ENCODE measurements around the gene SUCO.

The SUCO gene

GRCh38 chr1:172646653-172647052 is 113.7 kb downstream of the SUCO start:
- TF ChIP-seq CTCF (IDR thresholded peaks at IDR 0.05; ENCODE audit: low read depth, low read length), result no peak
- no peak overlapping the region for H3K4me3 ChIP-seq (ENCODE audit: low read depth, low read length)

DNA sequence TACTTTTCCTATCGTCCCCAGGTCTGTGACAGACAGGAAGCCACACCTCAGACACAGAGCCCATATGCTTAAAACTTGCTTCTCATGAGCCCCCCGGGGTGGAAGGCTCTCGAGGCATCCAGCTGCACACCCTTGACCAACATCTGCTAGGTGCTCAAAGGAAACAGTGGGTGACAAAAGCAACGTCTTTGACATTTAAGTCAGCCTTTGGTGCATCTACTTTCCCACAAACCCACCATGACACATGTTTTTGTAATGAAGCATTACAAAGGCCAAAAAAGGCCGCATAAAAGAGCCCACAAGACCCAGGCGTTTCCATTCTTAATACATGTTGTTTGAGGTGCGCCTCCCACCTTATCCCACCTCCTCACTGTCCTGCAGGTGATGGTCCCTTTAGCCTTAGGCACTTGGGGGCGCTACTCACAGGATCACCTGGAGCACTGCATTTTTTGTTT is 114.2 kb downstream of the SUCO start:
- no peak overlapping the region for H3K4me3 ChIP-seq (ENCODE audit: low read depth, low read length)
- no peak for TF ChIP-seq CTCF (IDR thresholded peaks at IDR 0.05; ENCODE audit: low read depth, low read length)

DNA sequence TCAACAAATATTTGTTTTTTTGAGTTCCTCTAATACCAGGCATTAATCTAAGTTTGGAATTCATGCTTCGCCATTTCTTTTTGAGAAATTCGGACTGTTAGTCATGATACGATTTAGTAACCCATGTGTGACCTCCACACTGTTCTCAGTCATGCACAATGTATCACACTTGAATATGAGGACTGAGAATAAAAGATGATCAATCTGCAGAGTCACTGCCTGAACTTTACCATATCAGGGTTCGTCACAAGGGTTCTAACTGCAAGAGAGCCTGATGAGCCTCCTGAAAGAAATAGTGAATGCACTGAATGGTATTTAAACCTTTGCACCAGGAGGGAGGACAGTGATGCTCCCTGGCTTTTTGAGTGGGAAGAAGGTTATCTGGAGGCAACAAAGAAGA is 115.0 kb downstream of the SUCO start:
- TF ChIP-seq CTCF (IDR thresholded peaks at IDR 0.05; ENCODE audit: low read depth, low read length), result no peak
- no peak overlapping the region for H3K4me3 ChIP-seq (ENCODE audit: low read depth, low read length)

DNA sequence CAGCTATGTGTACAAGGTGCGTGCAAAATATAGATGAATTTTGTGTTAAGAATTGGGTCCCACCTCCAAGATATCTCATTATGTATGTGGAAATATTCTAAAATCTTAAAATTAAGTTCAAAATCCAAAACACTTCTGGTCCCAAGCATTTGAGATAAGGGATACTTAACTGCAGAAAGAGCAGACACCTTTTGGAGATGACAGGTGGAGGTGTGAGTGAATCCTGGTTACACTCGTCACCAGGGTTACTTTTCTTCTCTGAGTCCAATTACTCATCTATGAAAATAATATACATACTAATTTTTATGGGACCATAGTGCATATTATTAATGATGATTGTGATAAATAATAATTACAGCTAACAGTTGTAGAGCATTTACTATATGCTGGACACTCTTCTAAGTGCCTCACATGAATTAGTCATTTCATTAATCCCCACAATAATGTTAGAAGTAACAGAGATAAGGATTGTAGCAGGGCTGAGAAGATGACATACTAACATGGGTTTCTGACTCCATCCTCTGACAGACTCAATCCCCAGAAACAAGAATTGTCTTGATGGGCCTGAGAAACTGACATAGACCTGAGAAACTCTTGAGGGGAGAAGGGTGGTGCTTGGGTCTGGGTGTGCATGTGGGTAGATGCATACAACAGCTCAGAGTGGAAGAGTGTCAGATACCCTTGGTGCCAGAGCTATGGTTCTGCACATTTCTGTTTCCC is 117.7 kb downstream of the SUCO start:
- no peak for TF ChIP-seq CTCF (IDR thresholded peaks at IDR 0.05; ENCODE audit: low read depth, low read length)
- H3K4me3 ChIP-seq (ENCODE audit: low read depth, low read length), result no peak overlapping the region

GRCh38 chr1:172653015-172653709 is 120.2 kb downstream of the SUCO start:
- no peak for TF ChIP-seq CTCF (IDR thresholded peaks at IDR 0.05; ENCODE audit: low read depth, low read length)
- H3K4me3 ChIP-seq (ENCODE audit: low read depth, low read length), result no peak overlapping the region

DNA sequence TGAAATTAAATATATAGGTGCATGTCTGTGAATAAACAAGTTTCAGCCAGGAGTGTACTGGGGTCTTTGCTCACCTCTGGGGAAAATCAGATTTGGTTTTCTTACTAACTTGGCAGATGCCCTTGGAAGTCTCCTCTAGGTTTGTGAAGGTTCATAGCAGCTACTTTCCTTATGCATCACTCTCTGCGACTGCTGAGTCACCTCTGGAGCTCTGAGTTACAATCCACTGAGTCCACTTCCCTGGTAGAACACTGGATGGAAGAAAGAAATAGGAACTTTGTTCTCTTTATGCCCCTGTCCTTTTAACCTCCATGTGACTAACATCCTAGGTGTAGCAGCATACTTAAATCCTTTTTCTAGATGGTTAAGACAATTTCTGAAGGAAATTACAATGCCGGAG is 121.6 kb downstream of the SUCO start:
- TF ChIP-seq CTCF (IDR thresholded peaks at IDR 0.05; ENCODE audit: low read depth, low read length), result no peak
- no peak overlapping the region for H3K4me3 ChIP-seq (ENCODE audit: low read depth, low read length)

GRCh38 chr1:172656576-172656975 is 123.6 kb downstream of the SUCO start:
- TF ChIP-seq CTCF (IDR thresholded peaks at IDR 0.05; ENCODE audit: low read depth, low read length), result no peak
- H3K4me3 ChIP-seq (ENCODE audit: low read depth, low read length), result no peak overlapping the region
